ENCODE results near the gene FDPS. TPM values are rescaled to one million over a fixed set of nuclear protein-coding genes. Genes with fewer than 3 reads are reported as not detected.

FDPS gene
- total RNA-seq, 1 donor from 2014 or later = 242 TPM

DNA sequence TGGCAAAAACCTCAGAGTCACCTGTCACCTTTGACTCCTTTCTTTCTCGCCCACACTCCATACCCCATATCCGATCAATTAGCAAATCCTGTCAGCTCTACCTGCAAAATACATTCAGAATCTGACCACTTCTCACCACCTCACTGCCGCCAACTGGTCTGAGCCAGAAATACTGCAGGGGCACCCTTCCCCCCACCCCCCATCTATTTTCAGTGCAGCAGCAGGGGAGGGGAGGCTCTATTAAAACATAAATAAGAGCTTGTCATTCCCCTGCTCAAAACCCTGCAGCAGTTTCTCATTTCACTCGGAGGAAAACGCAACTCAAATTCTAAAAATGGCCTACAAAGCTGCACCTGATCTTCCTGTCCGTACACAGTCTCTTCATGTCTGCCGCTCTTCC is 11.3 kb upstream of the FDPS start:
- intact Hi-C loops (cut with micrococcal nuclease) = no loop called here

DNA sequence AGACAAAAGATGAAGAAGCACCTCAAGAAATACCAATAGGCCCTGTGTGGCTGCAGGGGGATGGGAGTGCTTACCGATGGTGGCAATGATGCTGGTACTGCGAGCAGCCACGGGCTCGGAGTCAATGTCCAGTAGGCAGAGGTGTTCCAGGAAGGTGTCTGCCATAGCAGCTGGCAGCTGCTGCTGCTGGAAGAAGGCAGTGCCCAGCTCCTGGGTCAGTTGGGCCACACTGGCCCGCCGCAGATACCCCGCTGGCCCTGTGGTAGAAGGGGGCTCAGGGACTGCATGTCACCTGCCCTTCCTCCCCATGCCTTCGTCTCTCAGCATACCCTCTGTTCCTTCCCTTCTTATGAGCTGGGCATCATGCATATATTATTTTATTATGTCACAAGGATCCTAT is 8.6 kb upstream of the FDPS start:
- H3K4me3 Mint-ChIP-seq = no peak overlapping the region
- H3K27me3 Mint-ChIP-seq = peaks cover 18% of the 10 kb centered on the region
- POLR2A ChIA-PET = no interaction called here
- ATAC-seq (ENCODE audit: low read depth) = no peak
- intact Hi-C loops (cut with micrococcal nuclease) = no loop called here
- H3K36me3 Mint-ChIP-seq (ENCODE audit: low read depth) = no peaks in the 10 kb centered on the region
- TF ChIP-seq, protein P1, sequence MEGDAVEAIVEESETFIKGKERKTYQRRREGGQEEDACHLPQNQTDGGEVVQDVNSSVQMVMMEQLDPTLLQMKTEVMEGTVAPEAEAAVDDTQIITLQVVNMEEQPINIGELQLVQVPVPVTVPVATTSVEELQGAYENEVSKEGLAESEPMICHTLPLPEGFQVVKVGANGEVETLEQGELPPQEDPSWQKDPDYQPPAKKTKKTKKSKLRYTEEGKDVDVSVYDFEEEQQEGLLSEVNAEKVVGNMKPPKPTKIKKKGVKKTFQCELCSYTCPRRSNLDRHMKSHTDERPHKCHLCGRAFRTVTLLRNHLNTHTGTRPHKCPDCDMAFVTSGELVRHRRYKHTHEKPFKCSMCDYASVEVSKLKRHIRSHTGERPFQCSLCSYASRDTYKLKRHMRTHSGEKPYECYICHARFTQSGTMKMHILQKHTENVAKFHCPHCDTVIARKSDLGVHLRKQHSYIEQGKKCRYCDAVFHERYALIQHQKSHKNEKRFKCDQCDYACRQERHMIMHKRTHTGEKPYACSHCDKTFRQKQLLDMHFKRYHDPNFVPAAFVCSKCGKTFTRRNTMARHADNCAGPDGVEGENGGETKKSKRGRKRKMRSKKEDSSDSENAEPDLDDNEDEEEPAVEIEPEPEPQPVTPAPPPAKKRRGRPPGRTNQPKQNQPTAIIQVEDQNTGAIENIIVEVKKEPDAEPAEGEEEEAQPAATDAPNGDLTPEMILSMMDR (IDR thresholded peaks at IDR 0.05) = no peak
- H3K9me3 Mint-ChIP-seq = no peaks in the 10 kb centered on the region
- DNase-seq = no peak
- CTCF ChIA-PET = interaction anchor here (0.8 kb wide), 1 partner anchor 56 kb away, joined by 3 read pairs; no protein-coding TSS in a partner anchor
- no peak overlapping the region for H3K27ac Mint-ChIP-seq
- H3K4me1 Mint-ChIP-seq = peaks cover 5% of the 10 kb centered on the region

More for the DNA sequence above, 11.3 kb upstream of the FDPS start:
- POLR2A ChIA-PET = interaction anchor here (0.8 kb wide), 1 partner anchor 11 kb away, joined by 3 read pairs; the partner anchor contains the start of gene FDPS
- CTCF ChIA-PET = no interaction called here
- Mint-ChIP-seq H3K4me3 (no peak overlapping the region), H3K9me3 (no peaks in the 10 kb centered on the region), H3K27me3 (peaks cover 32% of the 10 kb centered on the region), H3K27ac (no peak overlapping the region), H3K4me1 (peaks cover 6% of the 10 kb centered on the region), H3K36me3 (ENCODE audit: low read depth) (no peaks in the 10 kb centered on the region)
- ATAC-seq (ENCODE audit: low read depth) (no peak), DNase-seq (no peak)
- TF ChIP-seq, protein P1 (IDR thresholded peaks at IDR 0.05) = no peak

DNA sequence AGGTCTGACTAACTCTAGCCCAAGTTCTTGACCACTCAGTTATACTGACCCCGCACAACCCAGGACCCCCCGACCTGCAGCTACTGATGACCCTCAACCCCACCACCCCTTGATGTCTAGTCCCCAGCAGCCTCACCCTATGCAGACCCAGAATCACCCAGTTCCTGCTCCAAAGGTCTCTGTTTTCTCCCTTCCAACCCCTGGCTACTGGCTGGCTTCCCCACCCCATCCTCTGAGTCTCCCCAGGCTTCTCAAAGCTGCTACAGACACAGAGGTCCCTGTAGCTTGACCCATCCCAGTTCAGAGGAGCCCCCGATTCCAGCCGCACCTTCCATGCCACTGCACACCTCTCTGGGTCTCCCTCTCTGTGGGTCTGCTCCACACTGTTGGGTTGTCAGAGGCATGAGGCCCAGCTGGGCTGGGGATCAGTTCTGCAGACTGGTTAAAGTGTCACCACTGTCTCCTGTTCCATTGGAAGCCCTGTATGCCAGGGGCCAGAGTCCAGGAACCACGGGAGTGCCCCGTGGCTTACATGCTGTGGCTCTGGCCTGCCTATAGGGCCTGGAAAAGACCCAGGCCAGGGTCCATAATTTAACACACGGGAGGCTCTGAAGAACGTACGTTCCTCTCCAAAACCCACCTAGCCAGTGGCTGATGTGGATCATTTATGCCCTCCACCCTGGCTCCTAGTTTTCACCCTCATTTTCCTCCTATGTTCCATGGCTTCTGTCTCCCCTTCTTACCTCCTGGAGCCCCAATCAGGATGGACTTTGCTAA is 7.9 kb upstream of the FDPS start:
- POLR2A ChIA-PET = no interaction called here
- no peak for DNase-seq
- Mint-ChIP-seq H3K36me3 (ENCODE audit: low read depth) (no peaks in the 10 kb centered on the region), H3K27me3 (peaks cover 15% of the 10 kb centered on the region), H3K9me3 (no peaks in the 10 kb centered on the region), H3K4me3 (no peak overlapping the region), H3K4me1 (peaks cover 3% of the 10 kb centered on the region), H3K27ac (no peak overlapping the region)
- CTCF ChIA-PET = interaction anchor here (0.8 kb wide), 1 partner anchor 57 kb away, joined by 3 read pairs; no protein-coding TSS in a partner anchor
- TF ChIP-seq, protein P1 (IDR thresholded peaks at IDR 0.05) = no peak
- no peak for ATAC-seq (ENCODE audit: low read depth)
- intact Hi-C loops (cut with micrococcal nuclease) = no loop called here

DNA sequence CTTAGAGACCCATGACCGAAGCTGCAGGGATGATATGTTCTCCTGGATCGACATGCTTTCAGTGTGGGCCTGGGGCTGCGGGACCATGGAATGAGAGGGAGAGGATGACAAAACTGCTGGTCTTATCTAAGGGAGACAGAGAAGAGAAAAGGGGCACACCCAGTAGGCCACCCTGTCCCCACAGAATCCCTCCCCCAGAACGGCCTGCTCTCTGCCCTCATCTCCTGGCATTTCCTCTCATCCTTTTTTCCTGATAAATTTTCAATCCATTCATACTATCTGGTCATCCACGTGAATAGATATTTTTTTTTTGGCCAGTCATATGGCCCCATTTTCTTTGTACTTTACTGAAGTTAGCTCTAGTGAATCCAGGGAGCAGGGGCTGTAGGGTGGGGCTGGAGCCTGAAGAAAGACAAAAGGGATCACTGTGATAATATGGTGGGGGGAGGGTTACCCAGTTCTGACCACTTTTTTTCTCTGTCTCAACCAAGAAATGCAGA is 7.3 kb upstream of the FDPS start, which contains the start of gene PKLR:
PKLR (minus strand) TSS at position 97 of the 500 bp plus-strand sequence; CDS start at position 54, 43 bp downstream.
- Mint-ChIP-seq H3K27me3 (peaks cover 10% of the 10 kb centered on the region), H3K36me3 (ENCODE audit: low read depth) (no peaks in the 10 kb centered on the region), H3K4me3 (no peak within 1 kb of the TSS), H3K27ac (no peak within 1 kb of the TSS), H3K4me1 (peaks cover 2% of the 10 kb centered on the region), H3K9me3 (no peaks in the 10 kb centered on the region)
- TF ChIP-seq, protein P1 (IDR thresholded peaks at IDR 0.05) = no peak
- no peak for ATAC-seq (ENCODE audit: low read depth)
- POLR2A ChIA-PET = interaction anchor here (0.6 kb wide), 1 partner anchor 23 kb away, joined by 3 read pairs; no protein-coding TSS in a partner anchor
- intact Hi-C loops (cut with micrococcal nuclease) = no loop called here
- DNase-seq = no peak
- CTCF ChIA-PET = interaction anchor here (0.6 kb wide), 1 partner anchor 20 kb away, joined by 3 read pairs; no protein-coding TSS in a partner anchor

DNA sequence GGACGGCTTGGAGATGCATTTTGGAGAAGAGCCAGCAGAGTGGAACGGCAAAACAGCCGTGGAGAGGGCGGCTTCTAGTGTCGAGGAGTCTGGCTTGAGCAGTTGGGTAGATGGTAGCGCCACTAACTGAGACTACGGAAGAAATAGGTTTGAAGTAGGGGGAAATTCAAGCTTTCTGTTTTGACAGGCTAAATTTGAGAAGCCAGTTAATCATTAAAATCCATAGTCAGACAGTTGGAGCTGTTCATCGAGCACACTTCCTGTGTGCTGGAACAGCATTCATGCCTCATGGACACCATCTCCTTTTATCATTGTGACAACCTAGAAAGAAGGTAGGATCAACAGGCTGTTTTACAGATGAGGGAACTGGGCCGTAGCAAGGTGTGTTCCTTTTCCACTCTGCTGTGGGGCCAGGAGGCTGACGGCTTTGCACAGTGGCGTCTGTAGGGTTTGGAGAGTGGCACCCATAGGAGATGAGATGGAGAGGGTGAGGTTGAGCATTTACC is 4.1 kb upstream of the FDPS start:
- Mint-ChIP-seq H3K27ac (no peak overlapping the region), H3K36me3 (ENCODE audit: low read depth) (peaks cover 7% of the 10 kb centered on the region), H3K4me1 (peaks cover 17% of the 10 kb centered on the region), H3K4me3 (no peak overlapping the region), H3K27me3 (no peaks in the 10 kb centered on the region), H3K9me3 (no peaks in the 10 kb centered on the region)
- TF ChIP-seq, protein P1 (IDR thresholded peaks at IDR 0.05) = no peak
- no peak for ATAC-seq (ENCODE audit: low read depth)
- DNase-seq = no peak
- ChIA-PET POLR2A (no interaction called here), CTCF (interaction anchor here (1.3 kb wide), 1 partner anchor 26 kb away, joined by 5 read pairs; no protein-coding TSS in a partner anchor)
- intact Hi-C loops (cut with micrococcal nuclease) = no loop called here
